GM21381 (cell line): Measurements from ENCODE around the gene TDRD9.

Source experiments
- ATAC-seq: cut with Tn5 transposase; IDR thresholded peaks from one replicate; pipeline ENCODE4 v1.9.1; 2021; ENCODE audit warnings: mild to moderate bottlenecking, moderate library complexity; ENCODE audit not compliant: unreplicated experiment

Gene TDRD9

DNA sequence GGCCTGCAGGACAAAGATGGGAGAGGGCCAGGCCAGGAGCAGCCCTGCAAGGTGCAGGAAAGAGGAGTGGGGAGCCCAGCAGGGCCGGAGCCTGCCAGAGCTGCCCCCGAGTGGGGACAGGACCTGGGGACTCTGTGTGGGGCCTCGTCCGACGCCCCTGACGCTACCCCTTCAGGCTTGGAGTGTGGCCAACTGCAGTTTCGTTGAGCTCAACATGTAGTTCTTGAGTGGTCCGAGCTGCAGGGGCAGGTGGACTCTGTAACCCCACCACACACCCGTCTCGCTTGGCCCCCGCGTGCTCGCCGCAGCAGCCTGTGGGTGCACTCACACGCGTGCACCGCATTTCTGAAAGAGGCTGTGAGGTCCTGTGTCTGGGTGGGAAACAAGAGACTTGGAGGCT lies 159.2 kb downstream of the TDRD9 start:
- no peak for ATAC-seq

GRCh38 chr14:104087981-104088850 lies 160.0 kb downstream of the TDRD9 start:
- no peak for ATAC-seq

DNA sequence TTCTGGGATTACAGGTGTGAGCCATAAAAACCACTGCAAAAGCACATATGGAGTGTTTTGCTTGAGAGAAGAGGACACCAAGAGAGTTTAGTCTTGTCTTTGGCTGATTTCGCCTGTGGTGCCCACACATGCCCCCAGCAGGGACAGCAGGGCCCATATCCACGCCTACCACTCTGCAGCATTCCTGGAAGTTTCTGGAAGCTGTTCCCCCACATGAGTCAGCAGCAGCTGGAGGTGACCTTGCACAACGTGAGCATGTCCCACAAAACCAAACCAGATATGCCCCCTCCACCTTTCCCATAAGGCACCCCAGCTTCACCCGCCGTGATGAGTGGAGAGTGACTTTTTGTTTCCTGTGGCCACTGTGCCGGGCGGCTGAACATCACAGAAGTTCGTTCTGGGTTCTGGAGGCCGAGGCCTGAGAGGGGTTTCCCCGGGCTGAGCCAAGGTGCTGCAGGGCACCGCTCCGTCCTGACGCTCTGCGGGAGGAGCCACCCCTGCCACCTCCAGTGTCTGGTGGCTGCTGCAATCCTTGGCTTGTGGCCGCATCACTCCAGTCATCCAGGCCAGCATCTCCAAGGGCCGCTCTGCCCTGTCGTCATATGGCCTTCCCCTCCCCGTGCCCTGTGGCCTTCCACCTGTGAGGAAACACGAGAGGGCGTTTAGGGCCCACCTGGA lies 162.0 kb downstream of the TDRD9 start:
- no peak for ATAC-seq

DNA sequence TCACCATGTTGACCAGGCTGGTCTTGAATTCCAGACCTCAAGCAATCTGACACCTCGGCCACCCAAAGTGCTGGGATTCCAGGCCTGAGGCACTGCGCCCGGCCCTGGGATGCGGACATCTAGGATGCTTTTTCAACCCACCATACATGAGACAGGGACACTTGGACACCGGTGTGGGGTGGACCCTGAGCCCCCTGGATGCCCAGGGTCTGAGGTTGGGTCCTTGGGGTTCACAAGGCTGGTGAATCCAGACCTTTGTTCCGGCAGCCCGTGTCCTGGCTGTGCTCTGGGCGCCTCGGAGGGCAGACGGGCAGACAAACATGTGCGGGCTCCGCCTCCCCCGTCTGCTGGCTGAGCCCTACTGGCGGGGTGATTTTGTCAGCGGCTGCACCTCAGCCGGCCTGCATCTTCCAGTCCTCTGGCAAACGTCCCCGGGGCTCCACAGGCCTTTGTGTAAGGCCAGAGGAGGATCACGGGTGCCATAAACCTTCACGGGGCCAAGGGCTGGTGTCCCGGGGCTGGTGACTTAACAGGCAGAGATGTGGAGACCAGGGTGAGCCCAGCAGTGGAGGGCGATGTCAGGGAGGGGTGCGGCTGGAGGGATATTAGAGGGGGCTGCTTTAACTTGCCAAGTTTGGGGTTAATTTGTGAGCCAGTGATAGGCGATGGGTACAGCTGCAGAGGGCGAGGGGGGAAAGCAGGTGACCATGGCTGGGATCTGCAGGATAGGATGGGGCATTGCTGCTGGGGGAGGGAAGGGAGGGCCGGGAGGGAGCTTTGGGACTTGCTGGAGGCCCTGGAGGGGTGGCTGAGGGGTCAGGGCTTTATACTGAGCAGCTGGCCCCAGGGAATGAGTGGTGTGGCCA lies 163.0 kb downstream of the TDRD9 start:
- ATAC-seq = no peak

DNA sequence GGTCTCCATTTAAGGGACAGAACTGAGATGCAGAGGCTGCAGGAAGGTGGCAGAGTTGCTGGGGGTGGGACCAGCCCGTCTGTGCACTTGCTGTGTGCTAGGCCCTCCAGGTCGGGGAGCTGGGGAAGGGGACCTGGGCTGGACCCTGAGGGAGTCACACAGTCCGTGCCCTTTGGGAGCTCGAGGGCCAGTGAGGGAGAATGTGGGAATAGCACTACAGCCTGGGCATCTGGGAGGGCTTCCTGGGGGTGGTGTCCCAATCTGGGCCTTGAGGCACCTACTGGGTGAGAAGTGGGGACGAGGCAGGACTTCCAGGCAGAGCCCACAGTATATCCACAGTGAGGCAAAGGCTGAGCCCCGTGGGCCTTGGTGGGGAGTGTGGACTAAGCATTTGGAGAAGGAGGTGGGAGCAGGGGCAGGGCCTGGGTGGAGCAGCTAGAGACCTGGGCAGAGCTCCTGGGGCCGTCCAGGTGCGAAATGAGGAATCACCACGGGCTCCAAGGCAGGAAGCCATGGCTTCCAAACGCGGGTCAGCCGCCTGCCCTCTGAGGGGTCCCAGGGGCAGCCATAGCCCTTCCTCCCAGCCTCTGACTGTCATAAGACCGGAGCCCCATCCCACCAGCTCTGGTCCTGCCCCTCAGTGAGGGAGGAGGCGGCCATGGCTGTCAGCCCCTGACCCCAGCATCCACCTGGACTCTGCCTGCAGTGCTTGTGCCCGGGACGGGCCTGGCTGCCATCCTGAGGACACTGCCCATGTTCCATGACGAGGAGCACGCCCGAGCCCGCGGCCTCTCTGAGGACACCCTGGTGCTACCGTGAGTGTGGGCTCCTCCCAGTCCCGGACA lies 163.9 kb downstream of the TDRD9 start:
- no peak for ATAC-seq

- no peak for ATAC-seq
Measured at GRCh38 chr14:104092931-104093365, 164.7 kb downstream of the TDRD9 start.

GRCh38 chr14:104093366-104094055 lies 165.3 kb downstream of the TDRD9 start:
- ATAC-seq = no peak

- no peak for ATAC-seq
Measured at GRCh38 chr14:104094056-104094708, 165.9 kb downstream of the TDRD9 start.

DNA sequence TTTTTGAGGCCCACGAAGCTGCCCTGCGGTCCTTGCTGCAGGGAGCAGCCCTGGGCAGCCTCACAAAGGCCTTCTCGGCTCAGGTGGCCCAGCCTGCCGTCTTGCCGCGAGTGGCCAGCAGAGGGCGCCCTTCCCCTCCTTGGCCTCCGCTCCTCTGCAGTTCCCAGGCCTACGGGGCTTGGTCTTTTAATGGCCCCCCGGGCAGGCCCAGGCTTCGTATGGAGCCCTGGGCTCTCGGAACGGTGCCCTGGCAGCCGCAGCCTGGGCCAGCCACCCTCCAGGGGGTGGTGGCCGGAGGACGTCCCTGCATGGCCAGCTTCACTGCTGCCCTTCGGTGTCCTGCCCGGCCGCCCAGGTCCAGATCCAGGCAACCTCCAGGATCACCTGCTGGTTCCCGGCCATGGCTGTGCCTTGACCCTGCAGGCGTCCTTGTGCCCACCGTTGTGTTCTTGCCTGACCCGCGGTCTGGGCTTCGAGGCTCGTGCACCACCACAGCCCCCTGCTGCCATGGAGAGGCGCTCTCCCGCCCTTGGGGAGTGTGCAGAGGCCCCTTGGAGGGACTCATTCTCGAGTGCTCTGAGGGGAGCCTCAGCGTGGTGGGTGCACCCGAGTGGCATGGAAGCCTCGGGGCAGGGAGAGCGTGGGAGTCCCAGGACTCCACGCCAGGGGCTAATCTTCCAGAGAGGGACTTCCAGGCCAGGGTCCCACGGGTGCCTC lies 166.6 kb downstream of the TDRD9 start:
- no peak for ATAC-seq

DNA sequence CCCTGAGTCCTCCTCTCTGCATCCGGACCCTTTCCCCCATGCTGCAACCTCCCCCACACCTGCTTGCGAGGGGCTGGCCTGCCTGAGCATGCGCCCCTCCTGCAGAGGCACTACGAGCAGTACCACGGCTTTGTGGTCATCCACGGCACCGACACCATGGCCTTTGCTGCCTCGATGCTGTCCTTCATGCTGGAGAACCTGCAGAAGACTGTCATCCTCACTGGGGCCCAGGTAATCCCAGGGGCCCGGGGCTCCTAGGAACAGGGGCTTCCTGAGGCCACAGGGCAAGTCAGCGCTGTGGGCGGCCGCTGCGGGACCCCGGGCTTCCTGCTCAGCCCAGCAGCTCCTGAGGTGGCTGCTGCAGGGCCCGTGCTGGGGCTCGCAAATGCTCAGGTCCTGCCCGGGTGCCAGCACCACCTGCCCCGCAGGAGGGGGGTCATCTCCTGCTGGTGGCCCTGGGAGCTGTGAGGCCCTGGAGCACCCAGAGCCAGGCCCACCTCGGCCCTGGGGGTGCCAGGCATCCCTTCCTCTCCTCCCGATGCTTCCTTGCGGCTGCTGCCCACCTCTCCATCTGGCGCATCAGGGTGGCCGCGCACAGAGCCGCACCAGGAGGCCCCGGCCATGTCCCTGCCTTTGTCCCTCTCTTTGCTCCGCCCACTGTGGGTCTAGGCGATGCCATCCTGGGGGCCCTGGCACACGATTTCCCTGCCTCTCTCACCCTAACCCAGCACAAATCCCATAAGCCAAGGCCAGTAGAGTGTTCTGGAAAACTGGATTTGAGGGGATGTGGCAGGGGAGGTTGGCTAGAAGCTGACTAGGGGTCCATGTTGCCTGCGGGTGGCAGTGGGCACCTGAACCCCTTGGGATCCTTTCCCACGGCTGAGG lies 167.4 kb downstream of the TDRD9 start:
- ATAC-seq = no peak

- ATAC-seq = no peak
Measured at GRCh38 chr14:104096318-104096717, 168.1 kb downstream of the TDRD9 start.

GRCh38 chr14:104096751-104097700 lies 168.8 kb downstream of the TDRD9 start:
- no peak for ATAC-seq

DNA sequence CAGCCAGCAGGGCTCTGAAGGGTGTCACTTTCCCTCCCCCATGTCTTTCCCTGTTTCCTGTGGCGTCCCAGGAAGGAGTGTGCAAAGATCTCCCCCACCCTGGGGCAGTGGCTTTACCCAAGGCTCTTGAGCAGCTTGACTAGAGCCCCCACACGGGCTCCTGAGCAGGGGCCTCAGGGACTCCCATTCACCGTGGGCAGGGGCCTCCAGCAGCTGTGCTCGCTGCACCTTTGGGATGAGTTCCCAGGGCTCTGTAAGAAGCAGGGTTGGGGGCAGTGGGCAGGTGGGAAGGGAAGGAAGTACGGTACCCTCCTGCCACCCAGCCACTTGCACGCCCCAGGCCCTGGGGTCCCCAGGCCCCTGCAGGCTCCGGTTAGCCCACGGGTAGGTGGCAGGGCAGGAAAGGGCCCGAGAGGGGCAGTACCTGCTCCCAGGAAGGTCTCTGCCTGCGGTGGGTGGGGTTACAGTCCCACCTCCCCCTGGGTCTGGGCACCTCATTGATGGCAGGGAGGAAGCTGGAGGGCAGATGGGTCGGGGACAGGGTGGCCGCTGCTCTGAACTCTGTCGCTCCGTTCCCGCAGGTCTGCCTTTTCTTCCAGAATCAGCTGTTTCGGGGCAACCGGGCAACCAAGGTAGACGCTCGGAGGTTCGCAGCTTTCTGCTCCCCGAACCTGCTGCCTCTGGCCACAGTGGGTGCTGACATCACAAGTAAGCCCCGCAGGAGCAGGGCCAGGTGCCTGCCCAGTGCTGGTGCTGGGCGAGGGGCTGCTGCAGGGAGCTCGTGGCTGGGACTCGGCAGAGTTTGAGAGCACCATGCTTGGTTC lies 170.2 kb downstream of the TDRD9 start:
- no peak for ATAC-seq

GRCh38 chr14:104099096-104100041 lies 171.1 kb downstream of the TDRD9 start:
- ATAC-seq = no peak
